H9 (cell line): ENCODE measurements around the gene TMEM120B. TPM values are rescaled to one million over a fixed set of nuclear protein-coding genes. Genes with fewer than 3 reads are reported as not detected.

Experiments used
- DNase-seq: peaks from one replicate; pipeline ENCODE4 v3.0.0-alpha.2; 2017
- H2AFZ ChIP-seq: one replicate; pipeline ENCODE4 v1.6.1; 2013; ENCODE audit warnings: mild to moderate bottlenecking, low read length, control low read depth, moderate library complexity
- H2AK5ac ChIP-seq: 2 replicates; pipeline ENCODE4 v1.6.1; 2013; ENCODE audit warnings: low read length, control low read depth, mixed read lengths; ENCODE audit not compliant: insufficient read length
- H2BK120ac ChIP-seq: one replicate; pipeline ENCODE4 v1.6.1; 2013; ENCODE audit warnings: low read depth, mild to moderate bottlenecking, low read length, control low read depth, inconsistent platforms; ENCODE audit not compliant: poor library complexity, severe bottlenecking
- H2BK12ac ChIP-seq: 2 replicates; pipeline ENCODE4 v1.6.1; 2013; ENCODE audit warnings: low read length, control low read depth, mixed read lengths, low read depth; ENCODE audit not compliant: insufficient read length
- H2BK15ac ChIP-seq: 2 replicates; pipeline ENCODE4 v1.6.1; 2013; ENCODE audit warnings: low read depth, low read length, control low read depth
- H2BK20ac ChIP-seq: one replicate; pipeline ENCODE4 v1.6.1; 2013; ENCODE audit warnings: low read depth, mild to moderate bottlenecking, low read length, control low read depth, inconsistent platforms; ENCODE audit not compliant: poor library complexity, severe bottlenecking
- H2BK5ac ChIP-seq: 2 replicates; pipeline ENCODE4 v1.6.1; 2013; ENCODE audit warnings: low read length, control low read depth, mixed read lengths; ENCODE audit not compliant: insufficient read length
- H3K14ac ChIP-seq: 2 replicates; pipeline ENCODE4 v1.6.1; 2013; ENCODE audit warnings: low read length, control low read depth; ENCODE audit not compliant: insufficient read depth
- H3K18ac ChIP-seq: 2 replicates; pipeline ENCODE4 v1.6.1; 2013; ENCODE audit warnings: low read depth, mild to moderate bottlenecking, mixed read lengths, low read length, control low read depth; ENCODE audit not compliant: insufficient read length
- H3K23ac ChIP-seq: 2 replicates; pipeline ENCODE4 v1.6.1; 2013; ENCODE audit warnings: low read length, control low read depth, mixed read lengths, low read depth; ENCODE audit not compliant: insufficient read length
- H3K23me2 ChIP-seq: 2 replicates; pipeline ENCODE4 v1.6.1; 2013; ENCODE audit warnings: low read depth, mild to moderate bottlenecking, mixed read lengths, low read length, control low read depth; ENCODE audit not compliant: insufficient read length, poor library complexity, severe bottlenecking
- H3K27ac ChIP-seq: 2 replicates; pipeline ENCODE4 v1.5.1; 2013; ENCODE audit warnings: low read length, control low read depth, mixed read lengths, low read depth; ENCODE audit not compliant: insufficient read length
- H3K27me3 ChIP-seq: 2 replicates; pipeline ENCODE4 v1.6.1; 2013; ENCODE audit warnings: low read length, control low read depth, inconsistent platforms; ENCODE audit not compliant: insufficient read depth
- H3K4ac ChIP-seq: 2 replicates; pipeline ENCODE4 v1.6.1; 2013; ENCODE audit warnings: low read depth, mild to moderate bottlenecking, control low read depth, inconsistent platforms, low read length, moderate library complexity
- H3K4me1 ChIP-seq: 2 replicates; pipeline ENCODE4 v1.6.1; 2013; ENCODE audit warnings: low read length, control low read depth, inconsistent platforms; ENCODE audit not compliant: insufficient read depth
- H3K4me2 ChIP-seq: 2 replicates; pipeline ENCODE4 v1.6.1; 2013; ENCODE audit warnings: low read length, control low read depth, mixed read lengths; ENCODE audit not compliant: insufficient read length, insufficient read depth
- H3K56ac ChIP-seq: 2 replicates; pipeline ENCODE4 v1.6.1; 2013; ENCODE audit warnings: low read depth, mild to moderate bottlenecking, mixed read lengths, low read length, control low read depth; ENCODE audit not compliant: insufficient read length
- H3K79me1 ChIP-seq: 2 replicates; pipeline ENCODE4 v1.6.1; 2013; ENCODE audit warnings: low read depth, mild to moderate bottlenecking, moderate library complexity, low read length, control low read depth, inconsistent platforms; ENCODE audit not compliant: insufficient read depth, poor library complexity, severe bottlenecking
- H3K79me2 ChIP-seq: 2 replicates; pipeline ENCODE4 v1.6.1; 2013; ENCODE audit warnings: low read length, control low read depth, inconsistent platforms; ENCODE audit not compliant: insufficient read depth
- H3K9ac ChIP-seq: 2 replicates; pipeline ENCODE4 v1.6.1; 2013; ENCODE audit warnings: low read length, control low read depth, mixed read lengths; ENCODE audit not compliant: insufficient read length; ENCODE audit errors: extremely low read depth
- H3K9me3 ChIP-seq: one replicate; pipeline ENCODE4 v1.6.1; 2013; ENCODE audit warnings: low read depth, low read length, inconsistent platforms; ENCODE audit not compliant: control insufficient read depth
- H3T11ph ChIP-seq: one replicate; pipeline ENCODE4 v1.6.1; 2013; ENCODE audit warnings: mild to moderate bottlenecking, low read length, control low read depth, inconsistent platforms
- H4K20me1 ChIP-seq: one replicate; pipeline ENCODE4 v1.6.1; 2013; ENCODE audit not compliant: control insufficient read depth, insufficient read length, insufficient read depth
- H4K5ac ChIP-seq: 2 replicates; pipeline ENCODE4 v1.6.1; 2013; ENCODE audit warnings: low read depth, mild to moderate bottlenecking, mixed read lengths, low read length, control low read depth; ENCODE audit not compliant: insufficient read length
- H4K8ac ChIP-seq: replicated peaks from 2 replicates; pipeline ENCODE4 v1.6.1; 2013; ENCODE audit warnings: low read length, control low read depth, mixed read lengths, low read depth; ENCODE audit not compliant: insufficient read length
- H4K91ac ChIP-seq: 2 replicates; pipeline ENCODE4 v1.6.1; 2013; ENCODE audit warnings: low read depth, mild to moderate bottlenecking, moderate library complexity, mixed read lengths, low read length, control low read depth; ENCODE audit not compliant: insufficient read length
- H3K27ac Mint-ChIP-seq, 3 experiments: 2 replicates in 2 of 3; 3 replicates in 1 of 3; pipeline ENCODE4 v1.8.0; 2020 to 2021; ENCODE audit warnings: mixed read lengths in 3 of 3, mild to moderate bottlenecking in 1 of 3, moderate library complexity in 1 of 3
- H3K27me3 Mint-ChIP-seq: 2 replicates; pipeline ENCODE4 v1.8.0; 2021; ENCODE audit warnings: low read depth, mild to moderate bottlenecking, moderate library complexity, mixed read lengths
- H3K36me3 Mint-ChIP-seq, 3 experiments: 2 replicates in 2 of 3; 3 replicates in 1 of 3; pipeline ENCODE4 v1.8.0; 2020 to 2021; ENCODE audit warnings: low read depth in 3 of 3, mixed read lengths in 3 of 3; ENCODE audit not compliant: insufficient read depth in 1 of 3
- H3K4me1 Mint-ChIP-seq, 2 experiments: 2 replicates each; pipeline ENCODE4 v1.8.0; 2020; ENCODE audit warnings: mixed read lengths in 2 of 2
- H3K4me3 Mint-ChIP-seq, 2 experiments: 2 replicates in 1 of 2; 3 replicates in 1 of 2; pipeline ENCODE4 v1.8.0; 2020 to 2021; ENCODE audit warnings: mild to moderate bottlenecking in 2 of 2, mixed read lengths in 2 of 2, moderate library complexity in 1 of 2
- H3K9me3 Mint-ChIP-seq, 2 experiments: 2 replicates in 1 of 2; 3 replicates in 1 of 2; pipeline ENCODE4 v1.8.0; 2020; ENCODE audit warnings: mild to moderate bottlenecking in 2 of 2, mixed read lengths in 2 of 2, moderate library complexity in 1 of 2
- CTCF ChIP-seq: fragments of 200-600 bp; sonication (generic); conservative IDR thresholded peaks from 3 replicates; pipeline ENCODE4 v1.8.0; 2021; ENCODE audit warnings: antibody characterized with exemption, mild to moderate bottlenecking
- WGBS: extraction: QIAGEN DNeasy Blood & Tissue Kit; methylation state at CpG from one replicate; pipeline ENCODE4 v1.1.7; 2013; ENCODE audit warnings: missing lambda C conversion rate, low lambda C conversion rate, mixed read lengths; ENCODE audit not compliant: insufficient read length; ENCODE audit errors: extremely low coverage; 5-methylcytosine and 5-hydroxymethylcytosine counted together
- total RNA-seq: library from RNA; stranded (reverse); gene quantifications from 2 replicates; pipeline ENCODE4 v1.2.1, GENCODE V29; 2021

TMEM120B gene
- total RNA-seq, 1 experiment from 2014 or later, result 25.8 TPM

GRCh38 chr12:121784460-121784859 is 71.9 kb downstream of the TMEM120B start:
- no peak overlapping the region for H3T11ph ChIP-seq
- H3K4me3 Mint-ChIP-seq, result no peak overlapping the region
- TF ChIP-seq CTCF, result no peak

More at GRCh38 chr12:121784460-121784859, 71.9 kb downstream of the TMEM120B start:
- peaks cover 5% of the 10 kb centered on the region; the same call in 1 of the 2 replicates for H3K27me3 Mint-ChIP-seq
- Histone ChIP-seq H2BK15ac (no peak overlapping the region), H4K8ac (no peak overlapping the region), H3K27me3 (no peaks in the 10 kb centered on the region), H3K4ac (no peak overlapping the region), H3K23ac (no peak overlapping the region), H3K14ac (no peak overlapping the region), H3K4me2 (no peak overlapping the region), H4K91ac (no peak overlapping the region), H2BK12ac (no peak overlapping the region), H2AFZ (no peak overlapping the region), H3K4me1 (no peaks in the 10 kb centered on the region), H3K9ac (no peak overlapping the region), H3K27ac (no peak overlapping the region), H3K9me3 (no peaks in the 10 kb centered on the region), H3K79me2 (no peaks in the 10 kb centered on the region), H2BK20ac (no peak overlapping the region), H3K23me2 (no peaks in the 10 kb centered on the region), H3K56ac (no peak overlapping the region), H3K79me1 (no peaks in the 10 kb centered on the region), H4K20me1 (no peaks in the 10 kb centered on the region), H3K18ac (no peak overlapping the region), H2AK5ac (no peak overlapping the region), H2BK120ac (no peak overlapping the region), H4K5ac (no peak overlapping the region), H2BK5ac (no peak overlapping the region)
- DNase-seq, result no peak
- H3K4me1 Mint-ChIP-seq, result peaks cover 11 to 15% of the 10 kb centered on the region in 2 experiments
- no CpG with 5 or more reads among the region's 6 CpGs for WGBS
- H3K27ac Mint-ChIP-seq, result no peak overlapping the region; a peak in 1 of 7 replicates
- H3K9me3 Mint-ChIP-seq, result no peaks in the 10 kb centered on the region
- H3K36me3 Mint-ChIP-seq, result peaks cover 2 to 25% (median 11%) of the 10 kb centered on the region in 3 experiments; a peak in 6 of 7 replicates
